Pancreas (tissue), 10 donors: ENCODE data around the gene DYNC1LI1. TPM values are rescaled to one million over a fixed set of nuclear protein-coding genes. Genes with fewer than 3 reads are reported as not detected.

Source experiments
- ATAC-seq, 4 donors: fragments of 200-7000 bp; cut with Tn5 transposase; one replicate each; pipeline versions ENCODE4 v1.8.0 to v1.9.1; 2020; ENCODE audit warnings: mild to moderate bottlenecking in 4 of 4, moderate library complexity in 4 of 4
- DNase-seq, 6 donors: peaks; one replicate each; pipeline ENCODE4 v3.0.0-alpha.2; 2020
- FAIRE-seq: peaks from 2 replicates; lab custom pipeline; 2012; peaks lifted over from hg19 to GRCh38; lab: Jason Lieb, UNC
- H3K27ac ChIP-seq, 4 donors: fragments of 200-600 bp; sonication (generic); 1 replicate in 3 of 4; 2 replicates in 1 of 4; pipeline versions ENCODE4 v1.5.0 to v1.8.0; 2020
- H3K27me3 ChIP-seq, 4 donors: fragments of 200-600 bp; one replicate each; pipeline ENCODE4 v1.8.0; 2021
- H3K36me3 ChIP-seq, 3 donors: fragments of 200-600 bp; sonication (generic) in 1 of 3; one replicate each; pipeline versions ENCODE4 v1.5.0 to v1.8.0; 2020 to 2021
- H3K4me1 ChIP-seq, 3 donors: fragments of 200-600 bp; one replicate each; pipeline ENCODE4 v1.8.0; 2021
- H3K4me3 ChIP-seq, 4 donors: fragments of 200-600 bp; sonication (generic) in 2 of 4; one replicate each; pipeline versions ENCODE4 v1.5.0 to v1.8.0; 2020 to 2021
- H3K9me3 ChIP-seq, 4 donors: fragments of 200-600 bp; one replicate each; pipeline ENCODE4 v1.8.0; 2021
- WGBS, 2 donors: extraction: QIAGEN DNeasy Blood & Tissue Kit; methylation state at CpG; one replicate each; pipeline ENCODE4 v1.1.7; 2013; 5-methylcytosine and 5-hydroxymethylcytosine counted together
- intact Hi-C, 3 donors: fragments of 100-400 bp; cut with DNase I; formaldehyde crosslinking; loops; one replicate each; pipeline versions ENCODE4 v1.11.1 to v1.14.2; 2022
- polyA plus RNA-seq, 2 donors: library from polyadenylated mRNA; stranded (reverse); fragments of 200-250 nt; gene quantifications; one replicate each; pipeline ENCODE4 v1.2.3, GENCODE V29; 2013
- total RNA-seq, 6 donors: library from RNA; stranded (reverse); fragmentation: NEBNext Ultra II Directional in 4 of 6; extraction: Animal tissue kit (Norgen Biotek cat#: 25700) in 4 of 6; gene quantifications; one replicate each; pipeline versions ENCODE4 v1.2.1 to v1.2.4, GENCODE V29; 2021 to 2023
- TF ChIP-seq, protein P1 (sequence below), 4 donors: fragments of 200-600 bp; sonication (generic) in 3 of 4; IDR thresholded peaks; one replicate each; pipeline versions ENCODE4 v1.5.0 to v1.8.0; 2021; ENCODE audit warnings: antibody characterized with exemption in 4 of 4
- donor health status: healthy with polysubstance abuse.
- donor health status: DM: no; HTN: no; CAD: no; lungs with moderate emphysema.
- donor health status: DM: no; HTN: no; CAD: no.
- donor health status: control.
- donor health status: control.
- donor health status: Bipolar disorder and iron deficiency.
- donor health status: DM: yes; HTN: yes; CAD: no.
- donor health status: DM: no; HTN: no; CAD: no.
- donor health status: DM: no; HTN: no; CAD: no.
- donor health status: DM: yes; HTN: yes; CAD: no.

DYNC1LI1 gene
- total and polyA plus RNA-seq, 8 donors, result 6.3 to 15.1 (median 10.5) TPM

- Histone ChIP-seq H3K4me1 (peaks cover 0 to 5% (median 0%) of the 10 kb centered on the region in 3 donors), H3K27me3 (no peaks in the 10 kb centered on the region), H3K27ac (peak within 1 kb of the TSS; percentile 85 to 97 (median 96)), H3K4me3 (peak within 1 kb of the TSS; percentile 62 to 95 (median 82)), H3K9me3 (no peaks in the 10 kb centered on the region), H3K36me3 (no peaks in the 10 kb centered on the region)
- WGBS, 2 donors, result 0 to 1% methylated on average over 49 to 61 of the region's 61 CpGs
- FAIRE-seq (no peak), ATAC-seq (peak; percentile 94 to 98 (median 96)), DNase-seq (peak; percentile 75 to 90 (median 84))
- TF ChIP-seq, protein P1, sequence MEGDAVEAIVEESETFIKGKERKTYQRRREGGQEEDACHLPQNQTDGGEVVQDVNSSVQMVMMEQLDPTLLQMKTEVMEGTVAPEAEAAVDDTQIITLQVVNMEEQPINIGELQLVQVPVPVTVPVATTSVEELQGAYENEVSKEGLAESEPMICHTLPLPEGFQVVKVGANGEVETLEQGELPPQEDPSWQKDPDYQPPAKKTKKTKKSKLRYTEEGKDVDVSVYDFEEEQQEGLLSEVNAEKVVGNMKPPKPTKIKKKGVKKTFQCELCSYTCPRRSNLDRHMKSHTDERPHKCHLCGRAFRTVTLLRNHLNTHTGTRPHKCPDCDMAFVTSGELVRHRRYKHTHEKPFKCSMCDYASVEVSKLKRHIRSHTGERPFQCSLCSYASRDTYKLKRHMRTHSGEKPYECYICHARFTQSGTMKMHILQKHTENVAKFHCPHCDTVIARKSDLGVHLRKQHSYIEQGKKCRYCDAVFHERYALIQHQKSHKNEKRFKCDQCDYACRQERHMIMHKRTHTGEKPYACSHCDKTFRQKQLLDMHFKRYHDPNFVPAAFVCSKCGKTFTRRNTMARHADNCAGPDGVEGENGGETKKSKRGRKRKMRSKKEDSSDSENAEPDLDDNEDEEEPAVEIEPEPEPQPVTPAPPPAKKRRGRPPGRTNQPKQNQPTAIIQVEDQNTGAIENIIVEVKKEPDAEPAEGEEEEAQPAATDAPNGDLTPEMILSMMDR (IDR thresholded peaks at IDR 0.05), result no peak
- intact Hi-C loops, result no loop called here
Measured at GRCh38 chr3:32502118-32502945, 68.3 kb downstream of the DYNC1LI1 start, which contains the start of gene CMTM6. Gene CMTM6, minus strand, starts transcription at chr3:32502852. Its CDS starts 107 bp downstream, at chr3:32502745.

DNA sequence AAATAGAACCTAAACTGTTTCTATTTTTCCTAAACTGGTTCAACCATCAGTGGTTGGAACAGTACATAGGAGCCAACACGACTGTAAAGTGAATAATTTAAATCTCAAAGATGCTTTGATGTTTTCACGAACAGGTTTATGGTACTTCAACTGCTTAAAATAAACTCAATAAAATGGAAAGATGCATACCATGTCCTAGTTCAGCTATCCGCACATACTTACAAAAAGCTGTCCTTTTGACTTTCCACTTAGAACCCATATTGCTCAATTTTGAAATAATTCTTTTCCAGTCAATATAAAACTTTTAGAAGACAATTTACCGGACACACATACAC lies 68.9 kb downstream of the DYNC1LI1 start:
- Histone ChIP-seq H3K4me1 (peaks cover 0 to 5% (median 0%) of the 10 kb centered on the region in 3 donors), H3K4me3 (peak overlapping the region; percentile 62 to 95 (median 82)), H3K27me3 (no peaks in the 10 kb centered on the region), H3K27ac (peak overlapping the region in 2 of 4 donors; percentile 96 to 97), H3K9me3 (no peaks in the 10 kb centered on the region), H3K36me3 (no peaks in the 10 kb centered on the region)
- 5 to 11% methylated on average over 4 of the region's 4 CpGs for WGBS, 2 donors
- FAIRE-seq (no peak), ATAC-seq (peak in 1 of 4 donors; percentile 2), DNase-seq (no peak)
- intact Hi-C loops, result no loop called here
- TF ChIP-seq, protein P1 (IDR thresholded peaks at IDR 0.05), result no peak

- H3K27ac ChIP-seq, result peak overlapping the region in 2 of 4 donors; percentile 96 to 97
- ATAC-seq, result no peak
- no peak for FAIRE-seq
Measured at GRCh38 chr3:32500880-32501782, 69.5 kb downstream of the DYNC1LI1 start.

GRCh38 chr3:32500231-32500630 lies 70.4 kb downstream of the DYNC1LI1 start:
- Histone ChIP-seq H3K36me3 (no peaks in the 10 kb centered on the region), H3K4me1 (peaks cover 0 to 10% (median 0%) of the 10 kb centered on the region in 3 donors), H3K27me3 (no peaks in the 10 kb centered on the region), H3K27ac (no peak overlapping the region), H3K4me3 (no peak overlapping the region), H3K9me3 (no peaks in the 10 kb centered on the region)
- no peak for ATAC-seq
- TF ChIP-seq, protein P1 (IDR thresholded peaks at IDR 0.05), result no peak
- intact Hi-C loops, result no loop called here
- no peak for FAIRE-seq
- no peak for DNase-seq
- 80 to 83% methylated on average over 2 of the region's 2 CpGs for WGBS, 2 donors

More at GRCh38 chr3:32500880-32501782, 69.5 kb downstream of the DYNC1LI1 start:
- Histone ChIP-seq H3K36me3 (no peaks in the 10 kb centered on the region), H3K4me3 (peak overlapping the region in 3 of 4 donors; percentile 72 to 95 (median 93)), H3K9me3 (no peaks in the 10 kb centered on the region), H3K4me1 (peaks cover 0 to 5% (median 0%) of the 10 kb centered on the region in 3 donors), H3K27me3 (no peaks in the 10 kb centered on the region)
- DNase-seq, result no peak
- intact Hi-C loops, result no loop called here
- WGBS, 2 donors, result 75 to 80% methylated on average over 25 of the region's 25 CpGs
- TF ChIP-seq, protein P1 (IDR thresholded peaks at IDR 0.05), result no peak
